ENCODE data around the gene SSBP2.
"Not testable (repeated sequence)": the region's sequence is repeated elsewhere in the genome, so short reads cannot be mapped to it uniquely, and the experiment has no call there.

The SSBP2 gene

GRCh38 chr5:81409896-81410295 is 341.0 kb downstream of the SSBP2 start:
- Histone ChIP-seq H3K36me3 (no peaks in the 10 kb centered on the region), H3K27me3 (no peaks in the 10 kb centered on the region), H3K4me3 (ENCODE audit: low read depth, low read length) (no peak overlapping the region), H3K4me1 (no peaks in the 10 kb centered on the region), H3K9me3 (no peaks in the 10 kb centered on the region)
- no peak for TF ChIP-seq CTCF (IDR thresholded peaks at IDR 0.05; ENCODE audit: low read depth, low read length)
- no peak for DNase-seq

GRCh38 chr5:81409361-81409760 is 341.5 kb downstream of the SSBP2 start:
- Histone ChIP-seq H3K36me3 (no peaks in the 10 kb centered on the region), H3K4me1 (no peaks in the 10 kb centered on the region), H3K4me3 (ENCODE audit: low read depth, low read length) (no peak overlapping the region), H3K9me3 (no peaks in the 10 kb centered on the region), H3K27me3 (no peaks in the 10 kb centered on the region)
- DNase-seq, result no peak
- no peak for TF ChIP-seq CTCF (IDR thresholded peaks at IDR 0.05; ENCODE audit: low read depth, low read length)

GRCh38 chr5:81408496-81408895 is 342.4 kb downstream of the SSBP2 start:
- no peak for DNase-seq
- no peaks in the 10 kb centered on the region for H3K9me3 ChIP-seq
- no peaks in the 10 kb centered on the region for H3K36me3 ChIP-seq
- no peak for TF ChIP-seq CTCF (IDR thresholded peaks at IDR 0.05; ENCODE audit: low read depth, low read length)
- no peaks in the 10 kb centered on the region for H3K4me1 ChIP-seq
- no peaks in the 10 kb centered on the region for H3K27me3 ChIP-seq
- H3K4me3 ChIP-seq (ENCODE audit: low read depth, low read length), result no peak overlapping the region

GRCh38 chr5:81407811-81408210 is 343.1 kb downstream of the SSBP2 start:
- not testable (repeated sequence) for H3K36me3 ChIP-seq; H3K4me3 ChIP-seq (ENCODE audit: low read depth, low read length); H3K4me1 ChIP-seq; H3K27me3 ChIP-seq; H3K9me3 ChIP-seq; DNase-seq

- DNase-seq, result no peak
- H3K4me1 ChIP-seq, result no peaks in the 10 kb centered on the region
Observed at GRCh38 chr5:81405126-81405891, 345.6 kb downstream of the SSBP2 start.

GRCh38 chr5:81402192-81402930 is 348.5 kb downstream of the SSBP2 start:
- DNase-seq, result no peak
- TF ChIP-seq CTCF (IDR thresholded peaks at IDR 0.05; ENCODE audit: low read depth, low read length), result no peak

More at GRCh38 chr5:81405126-81405891, 345.6 kb downstream of the SSBP2 start:
- H3K9me3 ChIP-seq, result no peaks in the 10 kb centered on the region
- no peaks in the 10 kb centered on the region for H3K36me3 ChIP-seq
- TF ChIP-seq CTCF (IDR thresholded peaks at IDR 0.05; ENCODE audit: low read depth, low read length), result no peak
- no peak overlapping the region for H3K4me3 ChIP-seq (ENCODE audit: low read depth, low read length)
- no peaks in the 10 kb centered on the region for H3K27me3 ChIP-seq

More at GRCh38 chr5:81402192-81402930, 348.5 kb downstream of the SSBP2 start:
- H3K4me3 ChIP-seq (ENCODE audit: low read depth, low read length), result no peak overlapping the region
- no peaks in the 10 kb centered on the region for H3K27me3 ChIP-seq
- no peaks in the 10 kb centered on the region for H3K36me3 ChIP-seq
- H3K4me1 ChIP-seq, result no peaks in the 10 kb centered on the region
- no peaks in the 10 kb centered on the region for H3K9me3 ChIP-seq

Data from BE2C (cell line).